ENCODE results near the gene KCNK7. TPM values are rescaled to one million over a fixed set of nuclear protein-coding genes. Genes with fewer than 3 reads are reported as not detected.

Gene KCNK7
- polyA plus RNA-seq, 1 of the 3 experiments (the other 2 are of a cell fraction): 0.58 TPM

- WGBS (ENCODE audit: low lambda C conversion rate): 92% methylated on average over 22 of the region's 46 CpGs
- H2AFZ ChIP-seq (ENCODE audit: low read depth): no peak overlapping the region
- no peak overlapping the region for H3K9ac ChIP-seq
- H3F3A ChIP-seq (replicated peaks; ENCODE audit: insufficient read depth): peaks cover 11% of the 10 kb centered on the region
- no peaks in the 10 kb centered on the region for H3K9me2 ChIP-seq
- no peak overlapping the region for H3K27ac ChIP-seq (ENCODE audit: low read depth in 2 of 2, low read length in 1 of 2)
- TF ChIP-seq NFIC (IDR thresholded peaks at IDR 0.05; ENCODE audit: borderline replicate concordance): no peak
- TF ChIP-seq FOXJ3 (CRISPR knock-in tag; IDR thresholded peaks at IDR 0.05): no peak
- peaks cover 6 to 37% of the 10 kb centered on the region in 2 experiments for H3K36me3 ChIP-seq (replicated peaks in 1 of 2; ENCODE audit: control insufficient read depth in 1 of 2, insufficient read depth in 2 of 2, low read length in 1 of 2)
- H3K4me2 ChIP-seq: no peak overlapping the region
- CTCF ChIA-PET: interaction anchor here (3.6 to 12.8 kb wide), 3 partner anchors 7 to 44 kb away, joined by 18 to 216 read pairs (median 22); partner anchors contain the start of genes EHBP1L1 and FAM89B
- peak; percentile 41 for DNase-seq
- H3K27me3 ChIP-seq (ENCODE audit: insufficient read depth): no peaks in the 10 kb centered on the region
- peaks cover 0 to 7% of the 10 kb centered on the region in 2 experiments; a peak in 1 of 4 replicates for H3K4me1 ChIP-seq (ENCODE audit: control insufficient read depth in 1 of 2, insufficient read depth in 2 of 2, low read depth in 1 of 2, low read length in 1 of 2)
- no peak overlapping the region for H3K4me3 ChIP-seq (ENCODE audit: low read depth in 2 of 2, low read length in 1 of 2)
- H4K20me1 ChIP-seq (ENCODE audit: insufficient read depth): 0 out of 2 replicates have a peak, but pooled peaks cover 3% of the 10 kb centered on the region
- H3K9me3 ChIP-seq: no peaks in the 10 kb centered on the region
- no peaks in the 10 kb centered on the region for H3K79me2 ChIP-seq (ENCODE audit: insufficient read depth)
- POLR2A ChIA-PET: no interaction called here
These were observed 10.9 kb downstream of the KCNK7 start for GRCh38 chr11:65584723-65585171.

GRCh38 chr11:65584106-65584505 is 11.5 kb downstream of the KCNK7 start:
- H3K79me2 ChIP-seq (ENCODE audit: insufficient read depth): no peaks in the 10 kb centered on the region
- peaks cover 11% of the 10 kb centered on the region for H3F3A ChIP-seq (replicated peaks; ENCODE audit: insufficient read depth)
- H3K27ac ChIP-seq (ENCODE audit: low read depth in 2 of 2, low read length in 1 of 2): no peak overlapping the region; a peak in 1 of 4 replicates
- H3K4me1 ChIP-seq (ENCODE audit: control insufficient read depth in 1 of 2, insufficient read depth in 2 of 2, low read depth in 1 of 2, low read length in 1 of 2): peaks cover 0 to 7% of the 10 kb centered on the region in 2 experiments; a peak in 1 of 4 replicates
- H3K36me3 ChIP-seq (replicated peaks in 1 of 2; ENCODE audit: control insufficient read depth in 1 of 2, insufficient read depth in 2 of 2, low read length in 1 of 2): peaks cover 11 to 43% of the 10 kb centered on the region in 2 experiments
- CTCF ChIA-PET: interaction anchor here (3.6 to 13.3 kb wide), 3 partner anchors 7 to 43 kb away, joined by 18 to 216 read pairs (median 22); partner anchors contain the start of genes FAM89B and KCNK7
- H3K4me3 ChIP-seq (ENCODE audit: low read depth in 2 of 2, low read length in 1 of 2): no peak overlapping the region
- TF ChIP-seq SIN3A (IDR thresholded peaks at IDR 0.05; ENCODE audit: borderline replicate concordance, low read depth, low read length) (no peak), GATA2 (CRISPR knock-in tag; IDR thresholded peaks at IDR 0.05) (no peak), EZH2phosphoT487 (IDR thresholded peaks at IDR 0.05; ENCODE audit: borderline replicate concordance, low read depth) (no peak), NRF1 (IDR thresholded peaks at IDR 0.05; ENCODE audit: low read depth, low read length) (no peak), PBX3 (IDR thresholded peaks at IDR 0.05) (no peak), MXI1 (IDR thresholded peaks at IDR 0.05; ENCODE audit: low read depth, low read length) (no peak), EP300 (IDR thresholded peaks at IDR 0.05; ENCODE audit: borderline replicate concordance in 1 of 2, low read depth in 1 of 2, low read length in 1 of 2) (no peak), TAF1 (IDR thresholded peaks at IDR 0.05; ENCODE audit: borderline replicate concordance, low read depth, low read length) (no peak), CTCF (IDR thresholded peaks at IDR 0.05) (no peak), FOSL2 (IDR thresholded peaks at IDR 0.05; ENCODE audit: borderline replicate concordance, low read depth) (no peak), RAD21 (IDR thresholded peaks at IDR 0.05; ENCODE audit: low read length) (no peak), NFIC (IDR thresholded peaks at IDR 0.05; ENCODE audit: borderline replicate concordance) (no peak), USF2 (IDR thresholded peaks at IDR 0.05; ENCODE audit: borderline replicate concordance, low read depth, low read length) (no peak), MAX (IDR thresholded peaks at IDR 0.05; ENCODE audit: low read depth) (no peak), MEF2A (IDR thresholded peaks at IDR 0.05; ENCODE audit: borderline replicate concordance, low read depth) (no peak), IRF3 (IDR thresholded peaks at IDR 0.05; ENCODE audit: low read depth, low read length) (no peak), TEAD4 (IDR thresholded peaks at IDR 0.05; ENCODE audit: borderline replicate concordance, insufficient read depth) (no peak), RXRA (IDR thresholded peaks at IDR 0.05; ENCODE audit: borderline replicate concordance, low read depth) (no peak), TCF12 (IDR thresholded peaks at IDR 0.05) (no peak)
- no peaks in the 10 kb centered on the region for H3K9me3 ChIP-seq
- no peaks in the 10 kb centered on the region for H3K27me3 ChIP-seq (ENCODE audit: insufficient read depth)
- POLR2A ChIA-PET: interaction anchor here (0.7 kb wide), 1 partner anchor 12 kb away, joined by 3 read pairs; no protein-coding TSS in a partner anchor
- WGBS (ENCODE audit: low lambda C conversion rate): 94% methylated on average over 8 of the region's 8 CpGs
- DNase-seq: no peak
- H3K9me2 ChIP-seq: no peaks in the 10 kb centered on the region
- H3K9ac ChIP-seq: no peak overlapping the region
- H2AFZ ChIP-seq (ENCODE audit: low read depth): no peak overlapping the region
- no peak overlapping the region for H3K4me2 ChIP-seq
- 0 out of 2 replicates have a peak, but pooled peaks cover 3% of the 10 kb centered on the region for H4K20me1 ChIP-seq (ENCODE audit: insufficient read depth)

Measured in SK-N-SH (cell line).